Lower lobe of right lung (tissue), 2 donors: ENCODE data around the gene BLM. TPM values are rescaled to one million over a fixed set of nuclear protein-coding genes. Genes with fewer than 3 reads are reported as not detected.
A peak's percentile ranks its signal among the peaks of the same experiment; 100 is the strongest.
"Not testable (repeated sequence)": the region's sequence is repeated elsewhere in the genome, so short reads cannot be mapped to it uniquely, and the experiment has no call there.

ENCODE experiments used
- ATAC-seq, 2 donors: fragments of 200-7000 bp; cut with Tn5 transposase; one replicate each; pipeline ENCODE4 v1.9.1; 2020 to 2022; ENCODE audit warnings: mild to moderate bottlenecking in 2 of 2, moderate library complexity in 2 of 2
- DNase-seq: peaks from one replicate; pipeline ENCODE4 v3.0.0-alpha.2; 2020
- H3K27ac ChIP-seq: fragments of 200-600 bp; one replicate; pipeline ENCODE4 v1.8.0; 2022
- H3K27me3 ChIP-seq: fragments of 200-600 bp; one replicate; pipeline ENCODE4 v1.8.0; 2022; ENCODE audit warnings: low read depth
- H3K36me3 ChIP-seq: fragments of 200-600 bp; one replicate; pipeline ENCODE4 v1.8.0; 2022; ENCODE audit warnings: mild to moderate bottlenecking
- H3K4me1 ChIP-seq: fragments of 200-600 bp; one replicate; pipeline ENCODE4 v1.8.0; 2022
- H3K4me3 ChIP-seq: fragments of 200-600 bp; one replicate; pipeline ENCODE4 v1.8.0; 2022; ENCODE audit warnings: mild to moderate bottlenecking
- H3K9me3 ChIP-seq: fragments of 200-600 bp; one replicate; pipeline ENCODE4 v1.8.0; 2022
- CTCF ChIP-seq: fragments of 200-600 bp; IDR thresholded peaks from one replicate; pipeline ENCODE4 v1.8.0; 2022; ENCODE audit warnings: antibody characterized with exemption, mild to moderate bottlenecking
- intact Hi-C: fragments of 100-400 bp; cut with DNase I; formaldehyde crosslinking; loops from one replicate; pipeline ENCODE4 v1.11.0; 2022
- total RNA-seq: library from RNA; stranded (reverse); fragmentation: NEBNext Ultra II Directional; extraction: Animal tissue kit (Norgen Biotek cat#: 25700); gene quantifications from one replicate; pipeline ENCODE4 v1.2.1, GENCODE V29; 2021
- donor health status: DM: no; HTN: yes; CAD: no; lungs with severe emphysema.

BLM gene
- total RNA-seq, 1 donor from 2014 or later, result 2.0 TPM

GRCh38 chr15:90844696-90845095, 127.5 kb downstream of the BLM start:
- H3K4me1 ChIP-seq, result peaks cover 5% of the 10 kb centered on the region
- H3K9me3 ChIP-seq, result no peaks in the 10 kb centered on the region
- intact Hi-C loops, result no loop called here
- TF ChIP-seq CTCF, result no peak
- no peak overlapping the region for H3K4me3 ChIP-seq
- no peaks in the 10 kb centered on the region for H3K36me3 ChIP-seq
- ATAC-seq (peak; percentile 6 to 31), DNase-seq (no peak)
- H3K27me3 ChIP-seq, result no peaks in the 10 kb centered on the region
- peak overlapping the region; percentile 68 for H3K27ac ChIP-seq

- H3K27ac ChIP-seq, result peak overlapping the region; percentile 68
- no peak for TF ChIP-seq CTCF
- DNase-seq, result no peak
- H3K27me3 ChIP-seq, result no peaks in the 10 kb centered on the region
- no peak overlapping the region for H3K4me3 ChIP-seq
- H3K4me1 ChIP-seq, result no peaks in the 10 kb centered on the region
- intact Hi-C loops, result no loop called here
- H3K9me3 ChIP-seq, result no peaks in the 10 kb centered on the region
- H3K36me3 ChIP-seq, result no peaks in the 10 kb centered on the region
- peak; percentile 74 to 82 for ATAC-seq
Measured at GRCh38 chr15:90845201-90845949, 128.2 kb downstream of the BLM start.

- intact Hi-C loops, ATAC-seq, H3K27me3 ChIP-seq, H3K4me1 ChIP-seq, H3K9me3 ChIP-seq, H3K36me3 ChIP-seq, DNase-seq, H3K4me3 ChIP-seq, H3K27ac ChIP-seq: not testable (repeated sequence)
Measured at GRCh38 chr15:90849424-90849823, 132.3 kb downstream of the BLM start.

GRCh38 chr15:90851114-90851513, 134.0 kb downstream of the BLM start:
- Histone ChIP-seq H3K4me3 (no peak overlapping the region), H3K36me3 (no peaks in the 10 kb centered on the region), H3K4me1 (peaks cover 7% of the 10 kb centered on the region), H3K27me3 (no peaks in the 10 kb centered on the region), H3K9me3 (no peaks in the 10 kb centered on the region), H3K27ac (no peak overlapping the region)
- intact Hi-C loops, result no loop called here
- TF ChIP-seq CTCF, result no peak
- no peak for DNase-seq
- no peak for ATAC-seq

- DNase-seq, result no peak
- H3K27ac ChIP-seq, result no peak overlapping the region
Measured at GRCh38 chr15:90851940-90852339, 134.8 kb downstream of the BLM start.

More at GRCh38 chr15:90851940-90852339, 134.8 kb downstream of the BLM start:
- no peaks in the 10 kb centered on the region for H3K9me3 ChIP-seq
- TF ChIP-seq CTCF, result no peak
- intact Hi-C loops, result no loop called here
- peaks cover 7% of the 10 kb centered on the region for H3K4me1 ChIP-seq
- H3K4me3 ChIP-seq, result no peak overlapping the region
- no peaks in the 10 kb centered on the region for H3K36me3 ChIP-seq
- H3K27me3 ChIP-seq, result no peaks in the 10 kb centered on the region
- no peak for ATAC-seq
